Measurements from ENCODE around the gene POP7. TPM values are rescaled to one million over a fixed set of nuclear protein-coding genes. Genes with fewer than 3 reads are reported as not detected.
"Not testable (repeated sequence)": the region's sequence is repeated elsewhere in the genome, so short reads cannot be mapped to it uniquely, and the experiment has no call there.

POP7 gene
- total and polyA plus RNA-seq, 2 experiments from 2014 or later, result 39.2 to 48.7 TPM

GRCh38 chr7:100667331-100668068 lies 38.4 kb upstream of the POP7 start:
- no peak overlapping the region for H3K27ac ChIP-seq
- H3K4me1 ChIP-seq (ENCODE audit: insufficient read depth), result no peaks in the 10 kb centered on the region
- H3K79me2 ChIP-seq, result no peaks in the 10 kb centered on the region
- H2AFZ ChIP-seq, result no peak overlapping the region
- no peak for DNase-seq (ENCODE audit: low spot score)
- no peaks in the 10 kb centered on the region for H3K9me2 ChIP-seq (replicated peaks; ENCODE audit: insufficient read depth)
- no peak for TF ChIP-seq CTCF (IDR thresholded peaks at IDR 0.05; ENCODE audit: poor library complexity)
- TF ChIP-seq EZH2phosphoT487 (IDR thresholded peaks at IDR 0.05; ENCODE audit: low read depth, severe bottlenecking, unreplicated experiment), result no peak
- no peak for TF ChIP-seq EZH2 (IDR thresholded peaks at IDR 0.05; ENCODE audit: borderline replicate concordance)
- no peak overlapping the region for H3K4me2 ChIP-seq
- no peak overlapping the region for H3K4me3 ChIP-seq
- no peaks in the 10 kb centered on the region for H3K9me3 ChIP-seq (ENCODE audit: low read depth)
- WGBS (ENCODE audit: low lambda C conversion rate, missing lambda C conversion rate), result 92% methylated on average over 16 of the region's 16 CpGs
- H3K36me3 ChIP-seq (replicated peaks; ENCODE audit: insufficient read depth, low read depth), result no peaks in the 10 kb centered on the region
- H3K27me3 ChIP-seq, result no peaks in the 10 kb centered on the region
- H4K20me1 ChIP-seq (ENCODE audit: insufficient read depth, poor library complexity, severe bottlenecking), result no peaks in the 10 kb centered on the region

- H3K4me2 ChIP-seq, result no peak overlapping the region
- 94% methylated on average over 2 of the region's 2 CpGs for WGBS (ENCODE audit: low lambda C conversion rate, missing lambda C conversion rate)
- no peaks in the 10 kb centered on the region for H3K9me2 ChIP-seq (replicated peaks; ENCODE audit: insufficient read depth)
- DNase-seq (ENCODE audit: low spot score), result no peak
- no peaks in the 10 kb centered on the region for H3K4me1 ChIP-seq (ENCODE audit: insufficient read depth)
- no peaks in the 10 kb centered on the region for H3K79me2 ChIP-seq
- H2AFZ ChIP-seq, result no peak overlapping the region
- H3K36me3 ChIP-seq (replicated peaks; ENCODE audit: insufficient read depth, low read depth), result no peaks in the 10 kb centered on the region
- no peaks in the 10 kb centered on the region for H3K9me3 ChIP-seq (ENCODE audit: low read depth)
- no peaks in the 10 kb centered on the region for H3K27me3 ChIP-seq
- TF ChIP-seq EZH2phosphoT487 (IDR thresholded peaks at IDR 0.05; ENCODE audit: low read depth, severe bottlenecking, unreplicated experiment) (no peak), EZH2 (IDR thresholded peaks at IDR 0.05; ENCODE audit: borderline replicate concordance) (no peak), CTCF (IDR thresholded peaks at IDR 0.05; ENCODE audit: poor library complexity) (no peak)
- no peaks in the 10 kb centered on the region for H4K20me1 ChIP-seq (ENCODE audit: insufficient read depth, poor library complexity, severe bottlenecking)
- no peak overlapping the region for H3K4me3 ChIP-seq
- H3K27ac ChIP-seq, result no peak overlapping the region
Measured at GRCh38 chr7:100668069-100668449, 37.9 kb upstream of the POP7 start.

GRCh38 chr7:100669106-100669505 lies 36.8 kb upstream of the POP7 start:
- not testable (repeated sequence) for H2AFZ ChIP-seq; H3K27me3 ChIP-seq; DNase-seq (ENCODE audit: low spot score); H3K4me3 ChIP-seq; H3K4me1 ChIP-seq (ENCODE audit: insufficient read depth); H3K79me2 ChIP-seq; H3K27ac ChIP-seq; H3K4me2 ChIP-seq; H3K9me2 ChIP-seq (replicated peaks; ENCODE audit: insufficient read depth); H4K20me1 ChIP-seq (ENCODE audit: insufficient read depth, poor library complexity, severe bottlenecking); H3K9me3 ChIP-seq (ENCODE audit: low read depth); H3K36me3 ChIP-seq (replicated peaks; ENCODE audit: insufficient read depth, low read depth)
- 97% methylated on average over 12 of the region's 12 CpGs for WGBS (ENCODE audit: low lambda C conversion rate, missing lambda C conversion rate)

- TF ChIP-seq EZH2phosphoT487 (IDR thresholded peaks at IDR 0.05; ENCODE audit: low read depth, severe bottlenecking, unreplicated experiment) (no peak), EZH2 (IDR thresholded peaks at IDR 0.05; ENCODE audit: borderline replicate concordance) (no peak), CTCF (IDR thresholded peaks at IDR 0.05; ENCODE audit: poor library complexity) (no peak)
- Histone ChIP-seq H3K27me3 (no peaks in the 10 kb centered on the region), H3K4me1 (ENCODE audit: insufficient read depth) (no peaks in the 10 kb centered on the region), H3K4me2 (no peak overlapping the region), H2AFZ (no peak overlapping the region), H4K20me1 (ENCODE audit: insufficient read depth, poor library complexity, severe bottlenecking) (peaks cover 9% of the 10 kb centered on the region), H3K79me2 (peaks cover 12% of the 10 kb centered on the region), H3K4me3 (no peak overlapping the region), H3K27ac (no peak overlapping the region), H3K9me3 (ENCODE audit: low read depth) (no peaks in the 10 kb centered on the region), H3K36me3 (replicated peaks; ENCODE audit: insufficient read depth, low read depth) (no peaks in the 10 kb centered on the region), H3K9me2 (replicated peaks; ENCODE audit: insufficient read depth) (no peaks in the 10 kb centered on the region)
- no peak for DNase-seq (ENCODE audit: low spot score)
- WGBS (ENCODE audit: low lambda C conversion rate, missing lambda C conversion rate), result 78% methylated on average over 8 of the region's 8 CpGs
Measured at GRCh38 chr7:100670074-100670473, 35.8 kb upstream of the POP7 start.

All from hepatocyte (in vitro differentiated cells).